ENCODE results near the gene HDAC11. TPM values are rescaled to one million over a fixed set of nuclear protein-coding genes. Genes with fewer than 3 reads are reported as not detected.

HDAC11 gene
- total and polyA plus RNA-seq, 2 of the 13 experiments (the other 11 are each of a cell fraction or from before 2014, with no cell fraction given) = 13.7 to 33.1 TPM

DNA sequence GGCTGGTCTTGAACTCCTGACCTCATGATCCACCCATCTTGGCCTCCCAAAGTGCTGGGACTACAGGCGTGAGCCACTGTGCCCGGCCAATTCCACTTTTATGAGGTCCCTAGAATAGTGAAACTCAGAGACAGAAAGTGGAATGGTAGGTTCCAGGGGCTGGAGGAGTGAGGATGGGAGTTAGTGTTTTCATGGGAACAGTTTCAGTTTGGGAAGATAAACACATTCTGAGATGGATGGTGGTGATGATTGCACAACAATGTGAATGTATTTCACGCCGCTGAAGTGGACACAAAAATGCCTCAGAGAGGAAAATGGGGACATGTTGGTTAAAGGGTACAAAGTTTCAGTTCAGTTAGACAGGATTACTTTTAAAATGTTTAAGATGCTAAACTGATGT, 22.5 kb upstream of the HDAC11 start (continued):
- TF ChIP-seq, protein P1, sequence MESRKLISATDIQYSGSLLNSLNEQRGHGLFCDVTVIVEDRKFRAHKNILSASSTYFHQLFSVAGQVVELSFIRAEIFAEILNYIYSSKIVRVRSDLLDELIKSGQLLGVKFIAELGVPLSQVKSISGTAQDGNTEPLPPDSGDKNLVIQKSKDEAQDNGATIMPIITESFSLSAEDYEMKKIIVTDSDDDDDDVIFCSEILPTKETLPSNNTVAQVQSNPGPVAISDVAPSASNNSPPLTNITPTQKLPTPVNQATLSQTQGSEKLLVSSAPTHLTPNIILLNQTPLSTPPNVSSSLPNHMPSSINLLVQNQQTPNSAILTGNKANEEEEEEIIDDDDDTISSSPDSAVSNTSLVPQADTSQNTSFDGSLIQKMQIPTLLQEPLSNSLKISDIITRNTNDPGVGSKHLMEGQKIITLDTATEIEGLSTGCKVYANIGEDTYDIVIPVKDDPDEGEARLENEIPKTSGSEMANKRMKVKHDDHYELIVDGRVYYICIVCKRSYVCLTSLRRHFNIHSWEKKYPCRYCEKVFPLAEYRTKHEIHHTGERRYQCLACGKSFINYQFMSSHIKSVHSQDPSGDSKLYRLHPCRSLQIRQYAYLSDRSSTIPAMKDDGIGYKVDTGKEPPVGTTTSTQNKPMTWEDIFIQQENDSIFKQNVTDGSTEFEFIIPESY (CRISPR knock-in tag; IDR thresholded peaks at IDR 0.05) = no peak
- TF ChIP-seq, protein P2, sequence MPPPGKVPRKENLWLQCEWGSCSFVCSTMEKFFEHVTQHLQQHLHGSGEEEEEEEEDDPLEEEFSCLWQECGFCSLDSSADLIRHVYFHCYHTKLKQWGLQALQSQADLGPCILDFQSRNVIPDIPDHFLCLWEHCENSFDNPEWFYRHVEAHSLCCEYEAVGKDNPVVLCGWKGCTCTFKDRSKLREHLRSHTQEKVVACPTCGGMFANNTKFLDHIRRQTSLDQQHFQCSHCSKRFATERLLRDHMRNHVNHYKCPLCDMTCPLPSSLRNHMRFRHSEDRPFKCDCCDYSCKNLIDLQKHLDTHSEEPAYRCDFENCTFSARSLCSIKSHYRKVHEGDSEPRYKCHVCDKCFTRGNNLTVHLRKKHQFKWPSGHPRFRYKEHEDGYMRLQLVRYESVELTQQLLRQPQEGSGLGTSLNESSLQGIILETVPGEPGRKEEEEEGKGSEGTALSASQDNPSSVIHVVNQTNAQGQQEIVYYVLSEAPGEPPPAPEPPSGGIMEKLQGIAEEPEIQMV (CRISPR knock-in tag; IDR thresholded peaks at IDR 0.05; ENCODE audit: low read depth) = no peak
- TF ChIP-seq, protein P3, sequence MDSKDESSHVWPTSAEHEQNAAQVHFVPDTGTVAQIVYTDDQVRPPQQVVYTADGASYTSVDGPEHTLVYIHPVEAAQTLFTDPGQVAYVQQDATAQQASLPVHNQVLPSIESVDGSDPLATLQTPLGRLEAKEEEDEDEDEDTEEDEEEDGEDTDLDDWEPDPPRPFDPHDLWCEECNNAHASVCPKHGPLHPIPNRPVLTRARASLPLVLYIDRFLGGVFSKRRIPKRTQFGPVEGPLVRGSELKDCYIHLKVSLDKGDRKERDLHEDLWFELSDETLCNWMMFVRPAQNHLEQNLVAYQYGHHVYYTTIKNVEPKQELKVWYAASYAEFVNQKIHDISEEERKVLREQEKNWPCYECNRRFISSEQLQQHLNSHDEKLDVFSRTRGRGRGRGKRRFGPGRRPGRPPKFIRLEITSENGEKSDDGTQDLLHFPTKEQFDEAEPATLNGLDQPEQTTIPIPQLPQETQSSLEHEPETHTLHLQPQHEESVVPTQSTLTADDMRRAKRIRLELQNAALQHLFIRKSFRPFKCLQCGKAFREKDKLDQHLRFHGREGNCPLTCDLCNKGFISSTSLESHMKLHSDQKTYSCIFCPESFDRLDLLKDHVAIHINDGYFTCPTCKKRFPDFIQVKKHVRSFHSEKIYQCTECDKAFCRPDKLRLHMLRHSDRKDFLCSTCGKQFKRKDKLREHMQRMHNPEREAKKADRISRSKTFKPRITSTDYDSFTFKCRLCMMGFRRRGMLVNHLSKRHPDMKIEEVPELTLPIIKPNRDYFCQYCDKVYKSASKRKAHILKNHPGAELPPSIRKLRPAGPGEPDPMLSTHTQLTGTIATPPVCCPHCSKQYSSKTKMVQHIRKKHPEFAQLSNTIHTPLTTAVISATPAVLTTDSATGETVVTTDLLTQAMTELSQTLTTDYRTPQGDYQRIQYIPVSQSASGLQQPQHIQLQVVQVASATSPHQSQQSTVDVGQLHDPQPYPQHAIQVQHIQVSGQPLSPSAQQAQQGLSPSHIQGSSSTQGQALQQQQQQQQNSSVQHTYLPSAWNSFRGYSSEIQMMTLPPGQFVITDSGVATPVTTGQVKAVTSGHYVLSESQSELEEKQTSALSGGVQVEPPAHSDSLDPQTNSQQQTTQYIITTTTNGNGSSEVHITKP (CRISPR knock-in tag; IDR thresholded peaks at IDR 0.05; ENCODE audit: low read depth) = 0 out of 2 replicates have a peak, but pooled peaks have one; percentile 32
- TF ChIP-seq GTF2F1 (IDR thresholded peaks at IDR 0.05; ENCODE audit: low read length) (no peak), NFE2L1 (CRISPR knock-in tag; IDR thresholded peaks at IDR 0.05; ENCODE audit: borderline replicate concordance) (no peak), FOXA3 (CRISPR knock-in tag; IDR thresholded peaks at IDR 0.05) (peak; percentile 53), TRIM24 (CRISPR knock-in tag; IDR thresholded peaks at IDR 0.05) (no peak), SMAD1 (CRISPR knock-in tag; IDR thresholded peaks at IDR 0.05; ENCODE audit: borderline replicate concordance, low read depth) (no peak), ETV5 (CRISPR knock-in tag; IDR thresholded peaks at IDR 0.05; ENCODE audit: borderline replicate concordance) (no peak), TEAD3 (CRISPR knock-in tag; optimal IDR thresholded peaks at IDR 0.05; ENCODE audit: borderline replicate concordance) (peak; percentile 30), CEBPG (CRISPR knock-in tag; IDR thresholded peaks at IDR 0.05) (peak; percentile 95), ZBTB38 (CRISPR knock-in tag; IDR thresholded peaks at IDR 0.05) (no peak), TCF12 (IDR thresholded peaks at IDR 0.05) (no peak), TCF12 (CRISPR knock-in tag; IDR thresholded peaks at IDR 0.05) (no peak)
- TF ChIP-seq, protein P4, sequence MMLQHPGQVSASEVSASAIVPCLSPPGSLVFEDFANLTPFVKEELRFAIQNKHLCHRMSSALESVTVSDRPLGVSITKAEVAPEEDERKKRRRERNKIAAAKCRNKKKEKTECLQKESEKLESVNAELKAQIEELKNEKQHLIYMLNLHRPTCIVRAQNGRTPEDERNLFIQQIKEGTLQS (CRISPR knock-in tag; IDR thresholded peaks at IDR 0.05) = no peak
- TF ChIP-seq, protein P5, sequence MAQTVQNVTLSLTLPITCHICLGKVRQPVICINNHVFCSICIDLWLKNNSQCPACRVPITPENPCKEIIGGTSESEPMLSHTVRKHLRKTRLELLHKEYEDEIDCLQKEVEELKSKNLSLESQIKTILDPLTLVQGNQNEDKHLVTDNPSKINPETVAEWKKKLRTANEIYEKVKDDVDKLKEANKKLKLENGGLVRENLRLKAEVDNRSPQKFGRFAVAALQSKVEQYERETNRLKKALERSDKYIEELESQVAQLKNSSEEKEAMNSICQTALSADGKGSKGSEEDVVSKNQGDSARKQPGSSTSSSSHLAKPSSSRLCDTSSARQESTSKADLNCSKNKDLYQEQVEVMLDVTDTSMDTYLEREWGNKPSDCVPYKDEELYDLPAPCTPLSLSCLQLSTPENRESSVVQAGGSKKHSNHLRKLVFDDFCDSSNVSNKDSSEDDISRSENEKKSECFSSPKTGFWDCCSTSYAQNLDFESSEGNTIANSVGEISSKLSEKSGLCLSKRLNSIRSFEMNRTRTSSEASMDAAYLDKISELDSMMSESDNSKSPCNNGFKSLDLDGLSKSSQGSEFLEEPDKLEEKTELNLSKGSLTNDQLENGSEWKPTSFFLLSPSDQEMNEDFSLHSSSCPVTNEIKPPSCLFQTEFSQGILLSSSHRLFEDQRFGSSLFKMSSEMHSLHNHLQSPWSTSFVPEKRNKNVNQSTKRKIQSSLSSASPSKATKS (CRISPR knock-in tag; IDR thresholded peaks at IDR 0.05) = no peak
- TF ChIP-seq, protein P6, sequence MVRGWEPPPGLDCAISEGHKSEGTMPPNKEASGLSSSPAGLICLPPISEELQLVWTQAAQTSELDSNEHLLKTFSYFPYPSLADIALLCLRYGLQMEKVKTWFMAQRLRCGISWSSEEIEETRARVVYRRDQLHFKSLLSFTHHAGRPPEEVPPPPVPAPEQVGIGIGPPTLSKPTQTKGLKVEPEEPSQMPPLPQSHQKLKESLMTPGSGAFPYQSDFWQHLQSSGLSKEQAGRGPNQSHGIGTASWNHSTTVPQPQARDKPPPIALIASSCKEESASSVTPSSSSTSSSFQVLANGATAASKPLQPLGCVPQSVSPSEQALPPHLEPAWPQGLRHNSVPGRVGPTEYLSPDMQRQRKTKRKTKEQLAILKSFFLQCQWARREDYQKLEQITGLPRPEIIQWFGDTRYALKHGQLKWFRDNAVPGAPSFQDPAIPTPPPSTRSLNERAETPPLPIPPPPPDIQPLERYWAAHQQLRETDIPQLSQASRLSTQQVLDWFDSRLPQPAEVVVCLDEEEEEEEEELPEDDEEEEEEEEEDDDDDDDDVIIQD (CRISPR knock-in tag; IDR thresholded peaks at IDR 0.05; ENCODE audit: low read depth) = no peak
- TF ChIP-seq, protein P7, sequence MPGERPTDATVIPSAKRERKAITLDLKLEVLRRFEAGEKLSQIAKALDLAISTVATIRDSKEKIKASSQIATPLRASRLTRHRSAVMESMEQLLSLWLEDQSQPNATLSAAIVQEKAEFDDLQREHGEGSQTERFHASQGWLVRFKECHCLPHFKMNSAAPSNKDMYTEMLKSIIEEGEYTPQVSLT (CRISPR knock-in tag; IDR thresholded peaks at IDR 0.05; ENCODE audit: borderline replicate concordance, low read depth) = no peak

Measured in HepG2 (cell line).